HG03575 (cell line): ENCODE data around the gene OBSL1.
A peak's percentile ranks its signal among the peaks of the same experiment; 100 is the strongest.

Experiments used
- ATAC-seq: cut with Tn5 transposase; IDR thresholded peaks from one replicate; pipeline ENCODE4 v1.9.1; 2021; ENCODE audit not compliant: unreplicated experiment, insufficient number of reproducible peaks, low FRiP score; ENCODE audit errors: extremely low read depth

Gene OBSL1

DNA sequence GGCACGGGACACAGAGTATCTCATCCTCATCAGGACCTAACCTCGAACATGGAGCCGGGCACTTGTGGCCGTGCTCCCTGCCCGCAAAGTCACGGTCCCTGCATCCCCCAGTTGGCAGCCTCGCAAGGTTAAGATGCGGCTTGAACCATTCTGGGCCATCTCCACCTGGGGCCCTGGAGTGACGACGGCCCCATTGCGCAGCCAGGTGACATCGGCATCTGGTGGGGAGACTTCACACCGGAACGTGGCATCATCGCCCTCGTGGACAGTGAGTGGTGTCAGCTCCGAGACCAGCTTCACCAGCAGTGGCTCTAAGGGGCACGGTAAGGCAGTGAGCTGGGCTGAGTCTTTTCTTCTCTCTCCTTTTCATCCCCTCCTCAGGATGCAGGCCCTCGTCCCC lies 14.9 kb downstream of the OBSL1 start:
- no peak for ATAC-seq

DNA sequence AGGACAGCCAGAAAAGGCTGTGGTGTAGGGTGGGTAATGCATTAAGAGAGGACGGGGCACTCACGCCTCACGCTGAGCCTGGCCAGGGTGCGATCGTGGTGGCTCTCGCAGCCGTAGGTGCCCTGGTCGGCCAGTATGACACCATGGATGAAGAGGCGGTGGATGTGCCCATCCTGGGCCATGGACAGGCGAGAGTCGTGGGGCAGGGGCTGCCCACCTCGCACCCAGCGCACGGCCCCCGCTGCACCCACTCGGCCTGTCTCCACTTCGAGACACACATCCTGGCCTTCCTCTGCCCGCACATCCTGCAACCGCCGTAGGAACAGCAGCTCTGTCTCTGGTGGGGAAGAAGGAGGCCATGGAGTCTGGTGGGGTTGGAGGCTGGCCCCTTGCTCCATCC lies 15.4 kb downstream of the OBSL1 start:
- no peak for ATAC-seq

DNA sequence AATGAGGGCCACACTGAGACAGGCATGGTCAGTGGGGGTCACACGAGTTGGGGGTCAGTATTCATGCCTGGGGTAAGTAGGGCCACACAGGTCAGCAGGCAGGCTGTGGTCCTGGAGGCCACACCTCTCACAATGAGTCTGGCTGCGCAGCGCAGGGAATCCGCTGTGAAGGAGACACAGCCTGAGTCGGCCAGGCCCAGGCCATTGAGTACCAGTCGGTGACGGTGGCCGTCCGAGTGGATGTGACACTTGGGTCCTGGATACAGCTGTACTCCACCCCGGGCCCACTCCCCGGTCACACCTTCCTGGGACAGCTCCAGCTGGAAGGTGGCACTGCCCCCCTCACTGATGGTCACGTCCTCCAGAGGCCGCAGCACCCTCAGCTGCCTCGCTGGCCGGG lies 17.0 kb downstream of the OBSL1 start:
- no peak for ATAC-seq

DNA sequence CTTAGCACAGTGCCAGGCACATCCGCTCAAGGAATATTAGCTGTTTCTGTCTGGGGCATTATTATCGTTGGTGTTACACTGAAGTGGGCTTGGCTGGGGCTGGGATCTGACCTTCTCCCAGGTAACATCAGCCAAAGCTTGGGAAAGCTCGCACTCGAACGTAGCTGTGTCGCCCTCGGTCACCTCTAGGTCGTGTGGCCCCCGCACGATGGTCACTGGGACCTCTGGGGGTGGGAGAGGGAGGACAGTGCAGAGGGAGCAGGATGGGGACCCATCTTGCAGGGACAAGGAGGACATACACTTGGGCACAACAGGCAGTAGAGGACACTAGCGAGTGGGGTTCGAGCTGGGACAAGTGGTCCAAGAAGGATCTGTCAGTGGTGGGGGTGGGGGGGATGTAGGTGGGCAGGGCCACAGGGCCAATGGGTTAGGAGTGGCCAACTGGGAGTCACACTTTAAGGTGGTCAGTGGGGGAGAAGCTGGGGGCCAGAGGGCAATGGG lies 17.8 kb downstream of the OBSL1 start:
- no peak for ATAC-seq

DNA sequence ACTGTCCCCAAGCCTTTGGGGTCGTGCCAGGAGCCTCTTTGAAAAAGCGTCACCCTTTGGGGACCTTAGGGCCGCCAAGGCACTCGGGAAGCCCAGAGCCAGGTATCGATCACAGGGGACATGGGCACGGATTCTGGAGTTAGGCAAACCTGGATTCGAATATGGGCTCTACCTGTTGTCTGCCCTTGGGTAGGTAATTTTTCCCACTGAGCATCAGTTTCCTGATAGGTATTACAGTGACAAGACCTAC lies 18.2 kb downstream of the OBSL1 start:
- no peak for ATAC-seq

DNA sequence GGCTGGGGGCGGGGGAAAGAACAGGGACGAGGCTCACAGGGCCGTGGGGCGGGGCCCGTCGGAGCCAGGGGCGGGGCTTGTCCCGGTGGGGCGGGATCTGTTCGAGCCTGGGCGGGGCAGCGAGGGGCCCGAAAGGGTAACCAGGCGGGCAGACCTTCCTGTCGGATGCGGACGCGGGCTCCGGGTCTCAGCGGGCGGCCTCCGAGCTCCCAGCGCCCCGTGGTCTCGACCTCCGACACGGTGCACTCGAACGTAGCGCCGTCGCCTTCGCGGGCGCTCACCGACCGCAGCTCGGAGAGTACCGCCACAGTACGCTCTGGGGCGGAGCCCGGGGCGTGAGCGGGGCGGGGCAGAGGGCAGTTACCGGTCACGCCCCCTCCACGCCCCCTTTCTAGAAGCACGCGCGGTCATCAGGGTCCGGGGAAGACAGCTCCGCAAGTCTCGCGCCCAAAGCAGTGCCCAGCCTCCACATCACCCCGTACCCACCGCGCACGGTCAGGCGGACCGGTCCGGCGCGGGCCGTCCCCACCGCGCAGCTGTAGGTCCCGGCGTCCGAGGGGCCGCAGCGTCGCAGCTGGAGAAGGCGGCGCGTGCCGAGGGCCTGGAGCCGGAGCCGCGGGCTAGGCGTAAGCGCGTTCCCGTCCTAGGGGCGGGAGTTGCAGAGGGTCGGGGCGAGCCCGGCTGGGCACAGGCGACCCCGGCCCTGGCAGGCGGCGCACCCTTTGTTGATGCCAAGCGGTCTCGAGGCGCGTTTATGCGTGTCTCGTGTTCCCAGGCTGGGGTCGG lies 18.8 kb downstream of the OBSL1 start:
- ATAC-seq: peak; percentile 51

DNA sequence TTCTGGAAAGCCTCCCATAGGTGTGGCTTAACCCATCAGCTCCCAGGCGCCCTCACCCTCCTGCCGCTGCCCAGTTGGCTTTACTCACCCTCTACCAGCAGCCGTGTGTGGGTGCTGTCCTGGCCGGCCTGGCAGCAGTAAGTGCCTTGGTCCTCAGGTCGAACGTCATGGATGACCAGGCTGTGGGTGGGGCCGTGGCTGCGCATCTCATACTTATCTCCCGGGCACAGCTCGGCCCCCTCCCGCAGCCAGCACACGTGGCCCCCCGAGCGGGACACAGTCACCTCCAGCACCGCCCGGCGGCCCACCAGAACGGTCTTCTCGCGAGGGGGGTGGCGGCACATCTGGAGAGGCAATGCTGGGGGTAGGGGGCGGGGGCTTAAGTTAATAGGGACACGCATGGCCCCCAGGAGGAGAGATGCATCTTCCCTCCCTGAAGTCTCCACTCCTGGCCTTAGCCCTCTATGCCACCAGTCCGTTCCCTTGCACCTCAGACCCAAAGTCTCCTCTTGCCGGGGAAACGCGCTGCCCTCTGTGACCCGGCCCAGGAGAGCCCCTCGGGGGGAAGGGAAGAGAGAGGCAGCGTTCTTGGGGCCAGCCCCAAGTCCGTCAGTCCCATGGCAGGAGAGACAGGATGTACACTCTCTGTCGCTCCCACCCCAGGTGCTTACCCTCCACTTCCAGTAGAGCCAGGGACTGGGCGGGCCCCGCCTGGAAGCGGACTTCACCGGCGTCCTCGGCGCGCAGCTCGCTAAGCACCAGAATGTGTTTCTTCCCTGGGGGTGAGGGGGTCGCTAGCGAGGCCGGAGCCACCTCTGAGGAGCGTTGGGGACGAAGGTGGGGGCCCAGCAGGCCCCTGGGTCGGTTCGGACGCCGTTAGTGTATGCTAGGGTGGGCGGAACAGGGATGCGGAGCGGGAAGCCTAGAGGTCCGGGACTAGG lies 19.6 kb downstream of the OBSL1 start:
- no peak for ATAC-seq

DNA sequence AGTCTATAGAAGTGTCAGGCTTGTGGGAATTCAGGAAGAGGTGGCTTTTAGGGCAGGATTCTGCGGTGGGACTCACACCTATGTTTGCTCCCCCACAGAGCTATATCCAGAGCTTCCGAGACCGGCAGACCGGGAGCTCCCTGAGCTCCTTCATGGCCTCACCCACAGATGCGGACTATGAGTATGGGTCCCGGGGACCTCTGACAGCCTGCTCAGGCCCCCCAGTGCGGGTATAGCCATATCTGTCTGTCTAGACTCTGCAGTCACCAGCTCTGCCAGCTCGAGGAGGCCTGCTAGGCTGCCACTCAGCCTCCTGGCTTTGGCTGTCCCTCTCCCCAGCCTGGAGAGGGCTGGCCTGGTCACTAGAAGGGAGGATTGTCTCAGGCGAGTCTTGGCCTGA lies 21.7 kb downstream of the OBSL1 start:
- no peak for ATAC-seq

DNA sequence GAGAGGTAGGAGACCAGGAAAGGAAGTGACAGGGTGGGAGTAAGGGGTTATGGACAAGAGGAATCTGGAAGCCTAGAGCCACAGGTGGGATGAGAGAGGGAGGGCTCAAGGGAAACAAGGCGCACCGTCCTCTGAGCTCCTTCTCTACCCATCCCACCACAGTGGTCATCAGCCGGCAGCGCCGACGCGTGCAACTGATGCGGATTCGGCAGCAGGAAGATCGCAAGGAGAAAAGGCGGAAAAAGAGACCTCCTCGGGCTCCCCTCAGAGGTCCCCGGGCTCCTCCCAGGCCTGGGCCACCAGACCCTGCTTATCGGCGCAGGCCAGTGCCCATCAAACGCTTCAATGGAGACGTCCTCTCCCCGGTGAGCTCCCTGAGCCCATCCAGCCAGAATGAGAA lies 22.3 kb downstream of the OBSL1 start:
- ATAC-seq: no peak

DNA sequence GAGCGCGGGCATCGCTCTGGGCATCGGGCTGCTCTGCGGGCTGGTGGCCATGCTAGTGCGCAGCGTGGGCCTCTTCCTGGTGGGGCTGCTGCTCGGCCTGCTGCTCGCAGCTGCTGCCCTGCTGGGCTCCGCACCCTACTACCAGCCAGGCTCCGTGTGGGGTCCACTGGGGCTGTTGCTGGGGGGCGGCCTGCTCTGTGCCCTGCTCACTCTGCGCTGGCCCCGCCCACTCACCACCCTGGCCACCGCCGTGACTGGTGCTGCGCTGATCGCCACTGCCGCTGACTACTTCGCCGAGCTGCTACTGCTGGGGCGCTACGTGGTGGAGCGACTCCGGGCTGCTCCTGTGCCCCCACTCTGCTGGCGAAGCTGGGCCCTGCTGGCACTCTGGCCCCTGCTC lies 23.7 kb downstream of the OBSL1 start:
- no peak for ATAC-seq

DNA sequence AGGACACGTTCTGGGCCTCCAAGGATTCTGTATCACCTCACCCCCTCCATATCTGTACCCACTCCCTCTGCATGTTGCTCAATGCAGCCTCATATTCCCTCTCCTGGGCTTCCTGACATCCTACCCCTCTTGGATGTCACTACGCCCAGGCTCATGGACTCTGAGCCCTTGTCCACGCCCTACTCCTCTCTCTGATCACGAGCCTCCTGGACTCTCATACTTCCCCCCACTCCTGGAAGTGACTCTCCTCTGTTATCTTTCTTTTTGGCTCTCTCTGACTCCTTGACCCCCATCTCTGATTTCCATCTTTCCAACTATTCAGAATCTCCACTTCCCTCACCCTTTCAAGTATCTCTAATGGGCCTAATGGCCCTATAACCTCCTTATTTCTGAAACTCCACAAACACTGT lies 25.4 kb downstream of the OBSL1 start:
- ATAC-seq: no peak

DNA sequence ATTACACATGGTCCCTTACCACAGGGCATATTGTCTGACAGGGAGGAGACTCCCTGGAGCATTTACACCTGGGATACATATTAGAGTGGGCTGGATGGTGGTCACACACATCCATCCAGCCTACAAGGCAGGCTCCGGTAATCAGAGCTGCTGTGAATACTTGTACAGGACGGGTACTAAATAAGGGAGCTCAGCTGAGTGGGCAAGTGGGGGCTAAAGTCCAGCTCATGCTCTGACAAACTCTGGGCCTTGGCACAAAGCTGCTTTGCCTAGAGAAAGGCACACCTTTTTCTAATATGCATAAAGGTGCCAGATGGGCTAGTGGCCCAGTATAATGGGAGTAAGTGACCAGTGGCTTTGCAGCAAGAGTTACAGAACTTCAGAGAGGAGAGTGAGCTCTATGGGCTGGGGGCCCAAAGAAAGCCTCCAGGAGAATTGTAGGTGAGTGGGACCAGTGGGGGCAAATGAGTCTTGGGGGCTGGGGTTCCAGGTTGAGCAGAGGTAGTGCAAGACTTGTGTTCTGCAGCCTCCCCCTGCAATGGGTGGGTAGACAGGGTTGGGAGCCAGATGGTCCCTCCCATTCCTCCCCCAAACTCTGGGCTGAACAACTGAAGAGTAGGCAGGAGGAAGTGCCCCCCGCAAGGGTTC lies 25.9 kb downstream of the OBSL1 start:
- ATAC-seq: no peak

DNA sequence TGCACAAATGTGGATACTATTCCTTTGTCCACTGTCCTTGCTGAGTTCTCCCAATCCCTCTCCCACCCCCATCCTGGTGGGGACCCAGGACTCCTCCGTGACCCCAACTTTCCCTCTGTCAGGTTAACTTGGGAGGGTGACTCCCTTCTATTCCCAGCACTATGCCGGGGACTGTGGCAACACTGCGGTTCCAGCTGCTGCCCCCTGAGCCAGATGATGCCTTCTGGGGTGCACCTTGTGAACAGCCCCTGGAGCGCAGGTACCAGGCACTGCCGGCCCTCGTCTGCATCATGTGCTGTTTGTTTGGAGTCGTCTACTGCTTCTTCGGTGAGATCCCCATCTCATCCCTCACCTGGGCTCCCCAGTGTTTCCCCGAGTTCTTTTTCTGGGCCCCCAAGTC lies 26.8 kb downstream of the OBSL1 start:
- no peak for ATAC-seq

DNA sequence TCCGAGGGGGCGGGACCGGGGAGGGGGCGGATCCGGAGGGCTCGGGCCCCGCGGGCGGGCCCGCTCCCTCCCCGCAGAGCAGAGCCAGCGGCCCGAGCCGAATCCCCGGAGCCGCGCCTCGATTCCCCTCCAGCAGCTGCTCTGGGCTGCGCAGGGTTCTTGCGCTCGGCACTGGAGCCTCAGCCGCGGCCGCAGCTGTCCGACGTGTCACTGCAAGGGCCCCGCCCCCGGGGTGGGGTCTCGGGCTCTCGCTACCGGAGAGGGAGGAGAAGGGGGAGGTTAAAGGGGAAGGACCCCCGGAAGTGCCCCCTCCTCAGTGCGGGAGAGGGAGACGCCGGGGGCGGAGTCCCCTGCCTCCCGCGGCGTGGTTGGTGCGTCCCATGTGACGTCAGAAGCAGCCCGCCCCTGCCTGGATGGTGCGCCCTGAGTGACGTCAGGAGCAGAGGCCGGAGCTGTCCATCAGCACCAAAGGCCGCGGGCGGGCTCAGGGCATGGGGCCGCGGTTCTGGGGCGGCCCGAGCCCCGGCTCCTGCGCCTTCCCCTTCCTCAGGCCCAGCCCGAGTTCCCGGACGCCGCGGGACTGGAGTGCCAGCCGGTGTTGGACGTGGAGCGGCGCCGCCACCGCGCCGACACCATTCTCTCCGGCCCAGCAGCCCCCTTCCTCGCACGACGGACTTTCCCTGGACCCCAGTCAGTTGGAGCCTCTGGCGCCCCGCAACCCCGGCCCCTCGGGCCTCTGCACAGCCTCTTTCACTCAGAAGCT lies 27.6 kb downstream of the OBSL1 start, which contains the start of the genes CHPF and TMEM198:
TSS of gene CHPF (minus strand) at position 214 of the 763 bp plus-strand sequence. CDS start 271 bp downstream, outside the sequence.
TSS of gene TMEM198 (plus strand) at position 433 of the 763 bp plus-strand sequence. CDS start 700 bp downstream, outside the sequence.
- peak; percentile 53 for ATAC-seq

DNA sequence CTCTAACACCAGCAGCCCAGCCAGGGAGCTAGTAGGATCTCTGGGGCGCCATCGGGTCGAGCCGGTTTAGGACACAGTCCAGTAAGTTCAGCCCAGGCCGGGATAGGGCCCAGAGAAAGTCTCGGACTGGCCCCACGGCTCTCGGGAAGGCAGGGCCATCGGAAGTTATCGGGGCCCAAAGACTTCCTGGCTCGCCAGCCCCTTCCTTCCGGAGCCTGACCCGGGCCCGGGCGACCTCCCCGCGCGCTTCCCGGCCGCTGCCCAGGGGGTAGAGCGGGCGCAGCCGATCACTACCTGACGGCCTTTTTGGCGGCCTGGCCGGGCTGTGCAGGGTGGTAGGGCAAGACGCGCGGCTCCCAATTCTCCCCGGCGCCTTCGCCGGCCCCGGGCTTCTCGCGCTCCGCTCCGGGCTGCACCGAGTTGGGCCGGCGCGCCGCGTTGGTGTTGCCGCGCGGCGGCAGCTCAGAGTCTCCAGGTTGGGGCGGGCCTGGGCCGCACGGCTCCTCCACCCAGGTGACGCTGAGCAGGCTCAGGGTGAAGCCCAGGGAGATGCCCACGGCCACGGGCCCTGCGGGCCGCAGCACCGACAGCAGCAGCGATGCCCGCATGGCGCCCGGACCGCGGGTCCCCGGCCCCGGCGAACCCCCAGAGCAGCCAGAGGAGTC lies 28.3 kb downstream of the OBSL1 start:
- no peak for ATAC-seq

DNA sequence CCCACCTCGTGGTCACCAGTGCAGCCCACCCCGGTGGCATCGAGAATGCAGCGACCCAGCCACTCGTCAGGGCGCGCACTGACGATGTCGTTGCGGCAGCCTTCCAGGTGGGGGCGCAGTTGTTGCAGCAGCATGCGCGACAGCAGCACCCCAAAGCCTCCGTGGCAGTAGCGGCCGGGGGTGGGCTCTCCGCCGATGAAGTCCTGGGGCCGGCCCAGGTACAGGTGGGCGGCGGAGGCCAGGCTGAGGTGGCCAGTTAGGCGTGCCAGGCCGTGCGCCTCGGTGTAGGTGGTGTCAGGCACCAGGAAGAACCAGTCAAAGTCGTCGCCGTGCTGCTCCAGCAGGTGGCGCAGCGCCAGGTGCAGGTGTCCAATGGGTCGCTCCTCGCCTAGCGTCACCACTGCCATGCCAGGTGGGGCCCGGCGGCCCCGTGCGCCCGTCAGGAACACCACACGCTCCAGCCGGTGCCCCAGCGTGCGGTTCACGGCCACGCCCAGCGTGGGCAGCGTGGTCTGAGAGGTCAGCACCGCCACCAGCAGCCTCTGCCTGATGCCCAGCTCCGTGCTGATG lies 29.6 kb downstream of the OBSL1 start:
- ATAC-seq: peak; percentile 42

DNA sequence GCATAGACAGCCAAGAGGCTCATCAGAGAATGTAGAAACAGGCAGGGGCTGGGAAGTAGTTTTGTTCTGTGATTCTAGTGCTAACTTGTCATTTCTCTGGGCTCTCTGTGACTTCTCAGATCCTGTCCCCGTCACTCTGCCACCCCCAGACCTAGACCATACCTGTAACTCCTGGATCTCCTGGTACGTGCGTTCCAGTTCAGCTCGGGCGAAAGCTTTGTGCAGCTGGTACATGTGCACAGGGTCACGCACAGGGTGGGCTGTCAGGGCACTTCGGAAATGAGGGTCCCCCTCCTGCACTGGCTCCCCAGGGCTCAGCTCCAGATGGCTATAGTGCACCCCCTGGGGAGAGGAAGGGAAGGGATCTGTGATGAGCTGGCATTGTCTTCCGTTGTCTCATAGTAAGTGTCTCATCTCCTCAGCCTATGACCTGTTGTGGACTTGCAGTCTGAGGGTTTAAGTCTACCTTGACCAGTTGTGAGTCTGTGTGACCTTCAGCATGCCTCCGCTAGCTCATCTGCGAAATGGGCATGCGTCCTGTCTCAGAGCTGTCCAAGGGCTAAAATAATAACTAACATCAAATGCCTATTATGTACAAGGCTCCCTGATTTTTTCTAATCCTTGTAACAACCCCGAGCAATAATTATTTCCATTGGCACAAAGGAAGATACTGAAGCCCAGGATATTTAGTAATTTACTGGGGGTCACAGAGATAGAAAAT lies 30.4 kb downstream of the OBSL1 start:
- ATAC-seq: no peak
